ENCODE data around the gene CT45A9.
"Not testable (repeated sequence)": the region's sequence is repeated elsewhere in the genome, so short reads cannot be mapped to it uniquely, and the experiment has no call there.

The CT45A9 gene

GRCh38 chrX:135871712-135872111 lies at the start of gene CT45A9:
Gene CT45A9 (minus strand): TSS chrX:135871812. CDS start chrX:135868061, 3,751 bp downstream.
- DNase-seq (ENCODE audit: low read depth in 1 of 2, low spot score in 1 of 2): not testable (repeated sequence)

DNA sequence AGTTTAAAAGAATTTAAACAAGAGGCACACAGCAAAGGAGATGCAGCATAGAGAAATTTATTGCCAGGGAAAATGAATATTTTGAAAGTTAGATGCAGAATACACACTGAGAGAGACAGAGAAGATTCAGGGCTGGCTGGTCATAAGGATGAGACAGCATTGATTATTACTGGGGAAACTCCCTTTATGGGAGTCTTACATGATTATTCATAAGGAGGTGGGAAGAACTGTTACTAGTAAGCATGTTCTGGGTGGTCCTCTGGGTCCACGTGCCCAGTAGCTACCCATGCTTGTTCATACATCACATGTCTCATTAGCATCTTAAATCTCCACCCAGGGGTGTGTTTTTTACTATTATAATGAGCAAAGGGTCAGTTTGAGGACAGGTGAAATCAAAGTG lies 48.9 kb upstream of the CT45A9 start:
- not testable (repeated sequence) for DNase-seq (ENCODE audit: low read depth in 1 of 2, low spot score in 1 of 2)

DNA sequence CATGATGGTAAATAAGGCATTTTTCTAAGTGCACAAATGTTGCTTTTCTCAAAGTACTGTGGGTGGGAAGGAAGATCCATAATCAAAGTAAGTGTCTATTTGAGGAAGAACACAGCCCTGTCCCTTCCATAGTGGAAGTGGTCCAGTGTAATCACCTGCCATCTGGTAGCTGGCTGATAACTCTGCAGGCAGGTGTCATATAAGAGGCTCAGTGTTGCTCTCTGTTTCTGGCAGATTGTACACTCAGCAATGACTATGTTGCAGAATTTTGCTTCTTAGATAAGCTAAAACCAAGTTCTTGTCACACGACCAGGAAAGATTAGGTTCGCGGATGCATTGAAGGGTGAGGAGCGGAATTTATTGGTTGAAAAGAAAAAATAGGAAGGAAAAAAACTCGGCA lies 42.8 kb upstream of the CT45A9 start:
- no peak for DNase-seq (ENCODE audit: low read depth in 1 of 2, low spot score in 1 of 2)

DNA sequence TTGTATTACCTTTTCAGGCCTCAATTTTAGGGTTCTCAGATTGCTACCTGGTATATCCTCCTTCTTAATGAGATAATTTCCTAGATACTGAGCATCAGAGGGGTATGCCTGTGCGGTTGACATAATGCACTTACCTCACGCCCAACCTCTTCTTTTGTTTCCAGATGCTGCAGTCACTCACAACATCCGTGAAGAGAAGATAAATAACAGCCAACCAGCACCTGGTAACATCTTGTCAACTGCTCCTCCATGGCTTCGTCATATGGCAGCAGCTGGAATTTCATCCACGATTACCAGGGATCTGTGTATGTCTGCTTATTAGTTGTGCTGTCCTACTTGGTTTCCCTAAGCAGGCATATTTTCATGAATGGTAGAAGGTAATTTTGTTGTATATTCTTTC lies 38.6 kb upstream of the CT45A9 start:
- DNase-seq (ENCODE audit: low read depth in 1 of 2, low spot score in 1 of 2): no peak

- DNase-seq (ENCODE audit: low read depth in 1 of 2, low spot score in 1 of 2): no peak
Measured at GRCh38 chrX:135893294-135893817, 21.7 kb upstream of the CT45A9 start, which contains the start of the genes CT45A10 and SAGE1. Gene CT45A10 (minus strand): TSS chrX:135893444. CDS start chrX:135885344, 8,100 bp downstream. Gene SAGE1 (plus strand): TSS chrX:135893716. CDS start chrX:135896243, 2,527 bp downstream.

DNA sequence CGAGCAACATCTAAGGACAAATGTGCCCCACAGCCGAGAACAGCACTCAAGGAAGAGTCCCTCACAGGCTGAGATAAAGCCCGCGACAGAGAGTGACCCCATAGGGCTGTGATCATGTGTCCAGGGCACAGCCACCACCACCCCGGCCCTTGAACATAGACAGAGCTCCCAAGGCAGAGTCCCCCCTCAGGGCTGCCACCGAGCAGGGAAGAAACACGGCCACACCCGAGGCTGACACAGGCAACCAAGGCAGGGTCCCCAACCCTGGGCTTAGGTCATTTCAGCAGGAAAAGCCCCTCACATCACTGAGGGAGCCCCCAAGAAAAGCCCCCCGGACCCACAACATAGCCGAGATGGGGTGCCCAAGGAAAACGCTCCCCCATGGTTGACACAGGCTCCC lies 21.2 kb upstream of the CT45A9 start:
- DNase-seq (ENCODE audit: low read depth in 1 of 2, low spot score in 1 of 2): no peak

GRCh38 chrX:135890087-135890585 lies 18.5 kb upstream of the CT45A9 start:
- DNase-seq (ENCODE audit: low read depth in 1 of 2, low spot score in 1 of 2): no peak

DNA sequence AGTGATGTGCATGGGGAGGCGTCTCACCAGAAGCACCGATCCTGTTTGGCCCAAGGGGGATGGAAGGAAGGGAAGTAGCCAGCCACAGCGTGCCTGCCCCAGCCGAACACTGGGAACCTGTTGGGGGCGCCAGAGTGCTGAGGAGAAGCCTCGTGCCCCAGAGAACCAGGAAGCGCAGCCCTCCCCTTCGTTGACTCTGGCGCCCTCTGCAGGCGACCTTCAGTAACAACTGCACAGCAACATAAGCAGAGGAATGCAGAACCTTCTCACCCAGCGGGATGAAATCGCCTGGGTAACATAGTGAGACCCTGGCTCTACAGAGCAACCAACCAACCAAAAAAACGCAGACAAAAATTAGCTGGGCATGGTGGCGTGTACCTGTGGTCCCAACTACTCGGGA lies 17.4 kb upstream of the CT45A9 start:
- DNase-seq (ENCODE audit: low read depth in 1 of 2, low spot score in 1 of 2): not testable (repeated sequence)

DNA sequence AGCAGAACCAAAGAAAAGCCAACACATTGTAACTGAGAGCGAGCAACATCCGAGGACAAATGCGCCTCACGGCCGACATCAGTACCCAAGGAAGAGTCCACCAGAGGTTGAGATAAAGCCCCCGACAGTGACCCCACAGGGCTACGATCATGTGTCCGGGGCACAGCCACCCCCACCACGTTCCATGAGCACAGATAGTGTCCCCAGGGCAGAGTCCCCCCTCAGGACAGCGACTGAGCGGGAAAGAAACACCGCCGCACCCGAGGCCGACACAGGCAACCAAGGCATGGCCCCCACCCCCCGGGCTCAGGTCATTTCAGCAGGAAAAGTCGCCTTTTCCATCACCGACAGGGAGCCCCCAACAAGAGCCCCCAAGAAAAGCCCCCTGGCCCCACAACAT lies 16.6 kb upstream of the CT45A9 start:
- not testable (repeated sequence) for DNase-seq (ENCODE audit: low read depth in 1 of 2, low spot score in 1 of 2)

GRCh38 chrX:135882741-135883140 lies 11.1 kb upstream of the CT45A9 start:
- DNase-seq (ENCODE audit: low read depth in 1 of 2, low spot score in 1 of 2): not testable (repeated sequence)

GRCh38 chrX:135854438-135854837 lies 17.2 kb downstream of the CT45A9 start, which contains the start of gene CT45A8:
Gene CT45A8 (minus strand): TSS chrX:135854538. CDS start chrX:135850783, 3,755 bp downstream.
- not testable (repeated sequence) for DNase-seq (ENCODE audit: low read depth in 1 of 2, low spot score in 1 of 2)

DNA sequence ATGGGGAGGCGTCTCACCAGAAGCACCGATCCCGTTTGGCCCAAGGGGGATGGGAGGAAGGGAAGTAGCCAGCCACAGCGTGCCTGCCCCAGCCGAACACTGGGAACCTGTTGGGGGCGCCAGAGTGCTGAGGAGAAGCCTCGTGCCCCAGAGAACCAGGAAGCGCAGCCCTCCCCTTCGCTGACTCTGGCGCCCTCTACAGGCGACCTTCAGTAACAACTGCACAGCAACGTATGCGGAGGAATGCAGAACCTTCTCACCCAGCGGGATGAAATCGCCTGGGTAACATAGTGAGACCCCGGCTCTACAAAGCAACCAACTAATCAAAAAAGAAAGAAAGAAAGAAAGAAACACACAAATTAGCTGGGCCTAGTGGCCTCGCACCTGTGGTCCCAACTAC lies 34.4 kb downstream of the CT45A9 start, which contains the start of gene CT45A7:
CT45A7 (minus strand) TSS at position 101 of the 400 bp plus-strand sequence. CDS start 3,747 bp downstream, outside the sequence.
- DNase-seq (ENCODE audit: low read depth in 1 of 2, low spot score in 1 of 2): not testable (repeated sequence)

DNA sequence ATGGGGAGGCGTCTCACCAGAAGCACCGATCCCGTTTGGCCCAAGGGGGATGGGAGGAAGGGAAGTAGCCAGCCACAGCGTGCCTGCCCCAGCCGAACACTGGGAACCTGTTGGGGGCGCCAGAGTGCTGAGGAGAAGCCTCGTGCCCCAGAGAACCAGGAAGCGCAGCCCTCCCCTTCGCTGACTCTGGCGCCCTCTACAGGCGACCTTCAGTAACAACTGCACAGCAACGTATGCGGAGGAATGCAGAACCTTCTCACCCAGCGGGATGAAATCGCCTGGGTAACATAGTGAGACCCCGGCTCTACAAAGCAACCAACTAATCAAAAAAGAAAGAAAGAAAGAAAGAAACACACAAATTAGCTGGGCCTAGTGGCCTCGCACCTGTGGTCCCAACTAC lies 51.7 kb downstream of the CT45A9 start, which contains the start of gene CT45A2:
CT45A2 (minus strand) TSS at position 101 of the 400 bp plus-strand sequence. CDS start 3,747 bp downstream, outside the sequence.
- not testable (repeated sequence) for DNase-seq (ENCODE audit: low read depth in 1 of 2, low spot score in 1 of 2)

All from activated CD4-positive, alpha-beta T cell treated with anti-CD3 and anti-CD28 coated beads, Interleukin-2, amount 50 U/mL, for 24 hours (primary cell).